Measurements from ENCODE around the gene PTPRG. TPM values are rescaled to one million over a fixed set of nuclear protein-coding genes. Genes with fewer than 3 reads are reported as not detected.

Gene PTPRG
- total RNA-seq, 1 experiment from 2014 or later = 32.1 TPM

DNA sequence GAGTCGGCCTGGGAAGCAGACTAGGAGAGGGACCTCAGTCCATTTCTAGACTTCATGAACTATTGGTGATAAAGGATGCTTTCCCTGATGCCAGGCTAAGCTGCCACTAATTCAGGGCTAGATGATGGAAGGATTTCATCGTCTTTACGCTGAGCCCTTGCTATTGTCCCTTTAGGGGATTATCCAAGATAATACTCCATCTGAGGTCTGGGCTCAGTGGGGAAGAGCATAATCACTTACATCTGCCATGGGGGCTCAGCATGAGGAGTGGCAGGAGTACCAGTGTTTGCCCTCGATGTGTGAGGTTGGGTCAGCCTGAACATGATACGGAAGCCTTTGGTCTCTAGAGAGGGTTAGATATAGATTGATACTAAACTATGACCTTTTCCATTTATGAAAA, 47.3 kb downstream of the PTPRG start:
- H3K9me2 ChIP-seq (ENCODE audit: insufficient read depth) = no peaks in the 10 kb centered on the region
- H4K20me1 ChIP-seq (ENCODE audit: insufficient read depth) = no peaks in the 10 kb centered on the region
- H3K79me2 ChIP-seq (ENCODE audit: insufficient read depth, low read length) = peaks cover 2% of the 10 kb centered on the region; the same call in 1 of the 2 replicates
- POLR2A ChIA-PET = no interaction called here
- no peak for ATAC-seq
- H3K4me1 ChIP-seq (ENCODE audit: control insufficient read depth in 1 of 2, insufficient read depth in 2 of 2, low read length in 2 of 2) = peaks cover 0 to 6% of the 10 kb centered on the region in 2 experiments; a peak in 1 of 4 replicates
- no peak overlapping the region for H3K27ac ChIP-seq (ENCODE audit: low read depth, low read length)
- H3K4me3 ChIP-seq (replicated peaks in 1 of 2; ENCODE audit: low read depth in 1 of 2, low read length in 2 of 2) = no peak overlapping the region
- DNase-seq (ENCODE audit: low read depth, low spot score) = no peak
- H3K9me3 ChIP-seq (ENCODE audit: control insufficient read depth in 1 of 2, insufficient read depth in 1 of 2, low read depth in 1 of 2, low read length in 2 of 2) = no peaks in the 10 kb centered on the region
- CTCF ChIA-PET = no interaction called here
- RAD21 ChIA-PET (ENCODE audit: low non-redundant PET in 1 of 2, low total read pairs in 2 of 2, uncharacterized antibody in 2 of 2, unreplicated experiment in 2 of 2) = no interaction called here
- no peaks in the 10 kb centered on the region for H3K36me3 ChIP-seq (ENCODE audit: control insufficient read depth in 1 of 2, insufficient read depth in 2 of 2, low read length in 2 of 2)
- no peak overlapping the region for H2AFZ ChIP-seq (ENCODE audit: low read depth, low read length, poor library complexity, severe bottlenecking)
- TF ChIP-seq, protein P1, sequence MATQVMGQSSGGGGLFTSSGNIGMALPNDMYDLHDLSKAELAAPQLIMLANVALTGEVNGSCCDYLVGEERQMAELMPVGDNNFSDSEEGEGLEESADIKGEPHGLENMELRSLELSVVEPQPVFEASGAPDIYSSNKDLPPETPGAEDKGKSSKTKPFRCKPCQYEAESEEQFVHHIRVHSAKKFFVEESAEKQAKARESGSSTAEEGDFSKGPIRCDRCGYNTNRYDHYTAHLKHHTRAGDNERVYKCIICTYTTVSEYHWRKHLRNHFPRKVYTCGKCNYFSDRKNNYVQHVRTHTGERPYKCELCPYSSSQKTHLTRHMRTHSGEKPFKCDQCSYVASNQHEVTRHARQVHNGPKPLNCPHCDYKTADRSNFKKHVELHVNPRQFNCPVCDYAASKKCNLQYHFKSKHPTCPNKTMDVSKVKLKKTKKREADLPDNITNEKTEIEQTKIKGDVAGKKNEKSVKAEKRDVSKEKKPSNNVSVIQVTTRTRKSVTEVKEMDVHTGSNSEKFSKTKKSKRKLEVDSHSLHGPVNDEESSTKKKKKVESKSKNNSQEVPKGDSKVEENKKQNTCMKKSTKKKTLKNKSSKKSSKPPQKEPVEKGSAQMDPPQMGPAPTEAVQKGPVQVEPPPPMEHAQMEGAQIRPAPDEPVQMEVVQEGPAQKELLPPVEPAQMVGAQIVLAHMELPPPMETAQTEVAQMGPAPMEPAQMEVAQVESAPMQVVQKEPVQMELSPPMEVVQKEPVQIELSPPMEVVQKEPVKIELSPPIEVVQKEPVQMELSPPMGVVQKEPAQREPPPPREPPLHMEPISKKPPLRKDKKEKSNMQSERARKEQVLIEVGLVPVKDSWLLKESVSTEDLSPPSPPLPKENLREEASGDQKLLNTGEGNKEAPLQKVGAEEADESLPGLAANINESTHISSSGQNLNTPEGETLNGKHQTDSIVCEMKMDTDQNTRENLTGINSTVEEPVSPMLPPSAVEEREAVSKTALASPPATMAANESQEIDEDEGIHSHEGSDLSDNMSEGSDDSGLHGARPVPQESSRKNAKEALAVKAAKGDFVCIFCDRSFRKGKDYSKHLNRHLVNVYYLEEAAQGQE (IDR thresholded peaks at IDR 0.05; ENCODE audit: low read depth) = no peak
- no peak for TF ChIP-seq SIN3A (IDR thresholded peaks at IDR 0.05; ENCODE audit: low read depth)
- no peak for TF ChIP-seq JUND (IDR thresholded peaks at IDR 0.05)
- TF ChIP-seq RAD21 (IDR thresholded peaks at IDR 0.05; ENCODE audit: low read depth) = no peak
- TF ChIP-seq CBX3 (IDR thresholded peaks at IDR 0.05; ENCODE audit: low read depth) = no peak
- no peak for TF ChIP-seq EGR1 (IDR thresholded peaks at IDR 0.05; ENCODE audit: low read depth)
- no peak for TF ChIP-seq ZFX (IDR thresholded peaks at IDR 0.05)
- TF ChIP-seq EZH2phosphoT487 (IDR thresholded peaks at IDR 0.05; ENCODE audit: borderline replicate concordance) = no peak
- no peak for TF ChIP-seq ZNF274 (IDR thresholded peaks at IDR 0.05; ENCODE audit: low read depth, low read length)
- no peak for TF ChIP-seq FOSL1 (IDR thresholded peaks at IDR 0.05; ENCODE audit: low read depth)
- TF ChIP-seq, protein P2, sequence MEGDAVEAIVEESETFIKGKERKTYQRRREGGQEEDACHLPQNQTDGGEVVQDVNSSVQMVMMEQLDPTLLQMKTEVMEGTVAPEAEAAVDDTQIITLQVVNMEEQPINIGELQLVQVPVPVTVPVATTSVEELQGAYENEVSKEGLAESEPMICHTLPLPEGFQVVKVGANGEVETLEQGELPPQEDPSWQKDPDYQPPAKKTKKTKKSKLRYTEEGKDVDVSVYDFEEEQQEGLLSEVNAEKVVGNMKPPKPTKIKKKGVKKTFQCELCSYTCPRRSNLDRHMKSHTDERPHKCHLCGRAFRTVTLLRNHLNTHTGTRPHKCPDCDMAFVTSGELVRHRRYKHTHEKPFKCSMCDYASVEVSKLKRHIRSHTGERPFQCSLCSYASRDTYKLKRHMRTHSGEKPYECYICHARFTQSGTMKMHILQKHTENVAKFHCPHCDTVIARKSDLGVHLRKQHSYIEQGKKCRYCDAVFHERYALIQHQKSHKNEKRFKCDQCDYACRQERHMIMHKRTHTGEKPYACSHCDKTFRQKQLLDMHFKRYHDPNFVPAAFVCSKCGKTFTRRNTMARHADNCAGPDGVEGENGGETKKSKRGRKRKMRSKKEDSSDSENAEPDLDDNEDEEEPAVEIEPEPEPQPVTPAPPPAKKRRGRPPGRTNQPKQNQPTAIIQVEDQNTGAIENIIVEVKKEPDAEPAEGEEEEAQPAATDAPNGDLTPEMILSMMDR (IDR thresholded peaks at IDR 0.05 in 2 of 3, conservative IDR thresholded peaks at IDR 0.05 in 1 of 3; ENCODE audit: borderline replicate concordance in 1 of 3, insufficient read depth in 1 of 3, low read depth in 2 of 3, low read length in 2 of 3) = no peak
- no peak for TF ChIP-seq YY1 (IDR thresholded peaks at IDR 0.05; ENCODE audit: extremely low read depth, insufficient replicate concordance, low read depth, low read length)
- intact Hi-C loops (cut with micrococcal nuclease) = no loop called here
- H3K4me2 ChIP-seq (ENCODE audit: low read length) = no peak overlapping the region
- no peak overlapping the region for H3K9ac ChIP-seq (ENCODE audit: low read length)
- no TSS peak for BruUV-seq (replicated peaks)
- H3K27me3 ChIP-seq (ENCODE audit: insufficient read depth, low read length) = no peaks in the 10 kb centered on the region
